Colon (tissue), 2 donors: ENCODE data around the gene PSME2.

ENCODE experiments used
- FAIRE-seq: peaks from 2 replicates; lab custom pipeline; 2012; peaks lifted over from hg19 to GRCh38; lab: Jason Lieb, UNC
- donor health status: control.
- donor health status: control.

The PSME2 gene

GRCh38 chr14:24135834-24136683 is 10.4 kb downstream of the PSME2 start, which contains the start of gene PSME1:
PSME1 (plus strand) TSS chr14:24136194; CDS start chr14:24136263, 69 bp downstream.
- no peak for FAIRE-seq

- no peak for FAIRE-seq
These were observed 10.9 kb downstream of the PSME2 start for GRCh38 chr14:24135584-24135833.

GRCh38 chr14:24133735-24134134 is 12.7 kb downstream of the PSME2 start:
- FAIRE-seq = no peak

GRCh38 chr14:24132976-24133375 is 13.4 kb downstream of the PSME2 start:
- no peak for FAIRE-seq

GRCh38 chr14:24132061-24132685 is 14.2 kb downstream of the PSME2 start:
- no peak for FAIRE-seq

GRCh38 chr14:24131549-24131966 is 14.9 kb downstream of the PSME2 start:
- FAIRE-seq = no peak

- no peak for FAIRE-seq
These were observed 15.5 kb downstream of the PSME2 start for GRCh38 chr14:24130717-24131548.

GRCh38 chr14:24130380-24130716 is 16.1 kb downstream of the PSME2 start, which contains the start of gene FITM1:
FITM1 (plus strand) TSS chr14:24130659; CDS start chr14:24131564, 905 bp downstream.
- FAIRE-seq = no peak

GRCh38 chr14:24129410-24129998 is 16.9 kb downstream of the PSME2 start:
- FAIRE-seq = no peak

GRCh38 chr14:24127673-24128072 is 18.7 kb downstream of the PSME2 start:
- FAIRE-seq = no peak

GRCh38 chr14:24126939-24127338 is 19.5 kb downstream of the PSME2 start:
- FAIRE-seq = no peak

GRCh38 chr14:24123424-24124417 is 22.7 kb downstream of the PSME2 start:
- no peak for FAIRE-seq

GRCh38 chr14:24122898-24123297 is 23.5 kb downstream of the PSME2 start:
- FAIRE-seq = no peak

- no peak for FAIRE-seq
These were observed 24.0 kb downstream of the PSME2 start for GRCh38 chr14:24122416-24122815.

- no peak for FAIRE-seq
These were observed 25.2 kb downstream of the PSME2 start for GRCh38 chr14:24121210-24121609.

- FAIRE-seq = no peak
These were observed 26.7 kb downstream of the PSME2 start for GRCh38 chr14:24119691-24120090.

GRCh38 chr14:24117179-24117578 is 29.2 kb downstream of the PSME2 start:
- FAIRE-seq = no peak

- no peak for FAIRE-seq
These were observed 30.1 kb downstream of the PSME2 start for GRCh38 chr14:24116128-24116814.

- FAIRE-seq = no peak
These were observed 30.8 kb downstream of the PSME2 start for GRCh38 chr14:24115422-24116127.
